Testis (tissue), 3 donors: ENCODE data around the gene POLD2. TPM values are rescaled to one million over a fixed set of nuclear protein-coding genes. Genes with fewer than 3 reads are reported as not detected.

Experiments
- DNase-seq: peaks from one replicate; pipeline ENCODE4 v3.0.0-alpha.2; 2019
- H3K27ac ChIP-seq, 2 donors: fragments of 200-600 bp; sonication (generic); one replicate each; pipeline ENCODE4 v1.5.1; 2019
- H3K27me3 ChIP-seq: fragments of 200-600 bp; sonication (generic); one replicate; pipeline ENCODE4 v1.5.1; 2019
- H3K36me3 ChIP-seq: fragments of 200-600 bp; sonication (generic); one replicate; pipeline ENCODE4 v1.5.1; 2017; ENCODE audit warnings: low read depth; ENCODE audit errors: missing control alignments
- H3K4me1 ChIP-seq: fragments of 200-600 bp; sonication (generic); one replicate; pipeline ENCODE4 v1.5.1; 2019
- H3K4me3 ChIP-seq, 2 donors: fragments of 200-600 bp; sonication (generic); one replicate each; pipeline ENCODE4 v1.5.1; 2017 to 2019
- H3K9me3 ChIP-seq: fragments of 200-600 bp; sonication (generic); one replicate; pipeline ENCODE4 v1.5.1; 2017
- POLR2A ChIP-seq: fragments of 450-650 bp; IDR thresholded peaks from one replicate; pipeline ENCODE4 v1.6.1; 2017; ENCODE audit warnings: antibody characterized with exemption, mild to moderate bottlenecking, moderate library complexity
- WGBS, 2 donors: methylation state at CpG; one replicate each; pipeline ENCODE4 v1.1.5; 2018; 5-methylcytosine and 5-hydroxymethylcytosine counted together
- intact Hi-C: fragments of 100-400 bp; cut with DNase I; formaldehyde crosslinking; loops from one replicate; pipeline ENCODE4 v1.15.1; 2023; ENCODE audit warnings: low total_unique reads
- polyA plus RNA-seq: library from polyadenylated mRNA; stranded (reverse); fragments of 350-450 nt; fragmentation: Illumina TruSeq; extraction: RNeasy Lipid Tissue Mini Kit (QIAGEN cat#74804); gene quantifications from one replicate; pipeline ENCODE4 v1.2.3, GENCODE V29; 2014; ENCODE audit warnings: low read depth, low replicate concordance; ENCODE audit not compliant: insufficient read depth
- total RNA-seq, 2 donors: library from RNA; depleted of rRNA; stranded (reverse); fragments of >200 nt; gene quantifications; one replicate each; pipeline ENCODE4 v1.2.3, GENCODE V29; 2016
- TF ChIP-seq, protein P1 (sequence below), 3 experiments: fragments of 450-650 bp in 2 of 3; fragments of 200-600 bp in 1 of 3; sonication (generic) in 1 of 3; IDR thresholded peaks; one replicate each; pipeline ENCODE4 v1.5.1; 2016 to 2019; ENCODE audit warnings: antibody characterized with exemption in 3 of 3, mild to moderate bottlenecking in 2 of 3, moderate library complexity in 1 of 3

POLD2 gene
- total and polyA plus RNA-seq, 3 donors from 2014 or later, result 59.4 to 117 (median 61.9) TPM

DNA sequence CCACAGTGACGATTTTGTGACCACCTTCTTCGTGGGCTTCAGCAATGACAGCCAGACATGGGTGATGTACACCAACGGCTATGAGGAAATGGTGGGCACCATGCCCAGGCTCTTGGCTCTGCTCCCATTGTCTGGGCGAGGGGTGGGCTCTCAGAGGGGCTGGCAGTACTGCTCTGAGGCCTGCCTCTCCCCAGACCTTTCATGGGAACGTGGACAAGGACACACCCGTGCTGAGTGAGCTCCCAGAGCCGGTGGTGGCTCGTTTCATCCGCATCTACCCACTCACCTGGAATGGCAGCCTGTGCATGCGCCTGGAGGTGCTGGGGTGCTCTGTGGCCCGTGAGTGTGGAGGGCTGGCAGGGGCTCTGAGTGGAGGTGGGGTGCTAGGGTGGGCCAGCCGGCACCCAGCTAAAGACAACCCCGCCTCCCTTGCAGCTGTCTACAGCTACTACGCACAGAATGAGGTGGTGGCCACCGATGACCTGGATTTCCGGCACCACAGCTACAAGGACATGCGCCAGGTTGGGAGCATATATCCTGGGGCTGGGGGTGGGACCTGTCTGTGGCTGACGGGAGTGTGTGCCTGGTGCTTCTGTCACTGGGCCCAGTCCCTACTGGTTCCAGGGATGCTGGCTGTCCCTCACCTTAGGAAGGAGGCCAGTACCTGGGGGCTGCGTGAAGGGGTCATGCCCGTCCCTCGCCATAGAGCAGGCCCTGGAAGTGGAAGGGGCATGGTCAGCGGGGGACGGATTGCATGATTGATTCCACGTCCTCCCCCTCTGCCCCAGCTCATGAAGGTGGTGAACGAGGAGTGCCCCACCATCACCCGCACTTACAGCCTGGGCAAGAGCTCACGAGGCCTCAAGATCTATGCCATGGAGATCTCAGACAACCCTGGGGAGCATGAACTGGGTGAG lies 12.4 kb downstream of the POLD2 start:
- no peak for DNase-seq
- H3K36me3 ChIP-seq, result no peaks in the 10 kb centered on the region
- H3K4me3 ChIP-seq, result no peak overlapping the region
- no peaks in the 10 kb centered on the region for H3K9me3 ChIP-seq
- H3K27ac ChIP-seq, result no peak overlapping the region
- TF ChIP-seq, protein P1, sequence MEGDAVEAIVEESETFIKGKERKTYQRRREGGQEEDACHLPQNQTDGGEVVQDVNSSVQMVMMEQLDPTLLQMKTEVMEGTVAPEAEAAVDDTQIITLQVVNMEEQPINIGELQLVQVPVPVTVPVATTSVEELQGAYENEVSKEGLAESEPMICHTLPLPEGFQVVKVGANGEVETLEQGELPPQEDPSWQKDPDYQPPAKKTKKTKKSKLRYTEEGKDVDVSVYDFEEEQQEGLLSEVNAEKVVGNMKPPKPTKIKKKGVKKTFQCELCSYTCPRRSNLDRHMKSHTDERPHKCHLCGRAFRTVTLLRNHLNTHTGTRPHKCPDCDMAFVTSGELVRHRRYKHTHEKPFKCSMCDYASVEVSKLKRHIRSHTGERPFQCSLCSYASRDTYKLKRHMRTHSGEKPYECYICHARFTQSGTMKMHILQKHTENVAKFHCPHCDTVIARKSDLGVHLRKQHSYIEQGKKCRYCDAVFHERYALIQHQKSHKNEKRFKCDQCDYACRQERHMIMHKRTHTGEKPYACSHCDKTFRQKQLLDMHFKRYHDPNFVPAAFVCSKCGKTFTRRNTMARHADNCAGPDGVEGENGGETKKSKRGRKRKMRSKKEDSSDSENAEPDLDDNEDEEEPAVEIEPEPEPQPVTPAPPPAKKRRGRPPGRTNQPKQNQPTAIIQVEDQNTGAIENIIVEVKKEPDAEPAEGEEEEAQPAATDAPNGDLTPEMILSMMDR (IDR thresholded peaks at IDR 0.05), result no peak
- no peak for TF ChIP-seq POLR2A
- WGBS, 2 donors, result 77 to 84% methylated on average over 10 to 27 of the region's 27 CpGs
- H3K4me1 ChIP-seq, result peaks cover 6% of the 10 kb centered on the region
- intact Hi-C loops, result no loop called here
- H3K27me3 ChIP-seq, result no peaks in the 10 kb centered on the region

DNA sequence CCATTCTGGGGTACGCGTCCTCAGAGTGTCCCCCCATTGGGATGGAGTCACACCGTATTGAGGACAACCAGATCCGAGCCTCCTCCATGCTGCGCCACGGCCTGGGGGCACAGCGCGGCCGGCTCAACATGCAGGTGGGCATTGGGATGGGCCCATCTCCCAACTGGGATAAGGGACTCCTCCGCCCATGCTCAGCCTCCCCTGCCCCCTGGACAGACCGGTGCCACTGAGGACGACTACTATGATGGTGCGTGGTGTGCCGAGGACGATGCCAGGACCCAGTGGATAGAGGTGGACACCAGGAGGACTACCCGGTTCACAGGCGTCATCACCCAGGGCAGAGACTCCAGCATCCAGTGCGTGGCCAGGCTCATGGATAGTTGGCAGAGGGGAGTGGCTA lies 13.4 kb downstream of the POLD2 start:
- Histone ChIP-seq H3K9me3 (no peaks in the 10 kb centered on the region), H3K27me3 (no peaks in the 10 kb centered on the region), H3K4me3 (no peak overlapping the region), H3K36me3 (no peaks in the 10 kb centered on the region), H3K4me1 (peaks cover 6% of the 10 kb centered on the region), H3K27ac (no peak overlapping the region)
- intact Hi-C loops, result no loop called here
- WGBS, 2 donors, result 80 to 92% methylated on average over 1 to 18 of the region's 18 CpGs
- TF ChIP-seq, protein P1 (IDR thresholded peaks at IDR 0.05), result no peak
- TF ChIP-seq POLR2A, result no peak
- DNase-seq, result no peak

DNA sequence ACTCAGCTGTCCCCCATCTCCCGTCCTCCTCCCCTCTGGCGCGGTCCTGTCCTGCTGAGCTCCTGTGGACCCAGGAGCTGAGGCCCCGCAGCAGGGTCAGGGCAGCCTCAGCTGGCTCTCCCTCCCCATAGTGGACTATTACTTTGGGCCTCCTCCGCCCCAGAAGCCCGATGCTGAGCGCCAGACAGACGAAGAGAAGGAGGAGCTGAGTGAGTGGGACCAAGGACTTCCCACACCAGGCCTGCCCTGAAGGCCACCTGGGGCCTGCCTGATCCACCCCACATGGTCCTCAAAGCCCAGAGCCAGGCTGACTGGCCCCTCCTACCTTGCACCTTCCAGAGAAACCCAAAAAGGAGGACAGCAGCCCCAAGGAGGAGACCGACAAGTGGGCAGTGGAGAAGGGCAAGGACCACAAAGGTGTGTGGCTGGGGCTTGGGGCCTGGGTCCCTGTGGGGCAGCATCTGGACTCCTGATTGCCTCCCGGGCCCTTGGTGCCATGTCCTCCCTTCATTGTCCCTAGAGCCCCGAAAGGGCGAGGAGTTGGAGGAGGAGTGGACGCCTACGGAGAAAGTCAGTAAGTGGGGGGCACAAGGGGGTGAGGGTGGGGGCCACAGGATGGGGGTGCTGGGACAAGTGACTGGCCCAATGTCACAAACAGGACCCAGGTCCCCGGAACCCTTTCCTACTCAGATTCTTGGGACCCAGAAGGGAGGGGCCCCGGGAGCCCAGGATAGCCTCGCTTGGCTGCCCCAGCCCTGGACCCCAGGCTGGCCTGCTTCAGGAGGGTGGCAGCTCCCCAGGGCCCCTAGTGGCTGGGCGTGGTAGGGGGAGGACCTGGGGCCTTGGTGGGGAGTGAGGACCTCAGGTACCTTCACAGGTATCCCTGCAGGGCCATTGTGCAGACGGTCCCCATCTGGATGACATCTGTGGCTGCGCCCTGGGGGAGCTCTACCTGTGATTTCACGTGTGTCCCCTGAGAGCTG lies 14.3 kb downstream of the POLD2 start:
- no peak overlapping the region for H3K27ac ChIP-seq
- no peak overlapping the region for H3K4me3 ChIP-seq
- TF ChIP-seq, protein P1 (IDR thresholded peaks at IDR 0.05), result no peak
- TF ChIP-seq POLR2A, result no peak
- no peaks in the 10 kb centered on the region for H3K36me3 ChIP-seq
- no peaks in the 10 kb centered on the region for H3K27me3 ChIP-seq
- H3K4me1 ChIP-seq, result peaks cover 6% of the 10 kb centered on the region
- no peaks in the 10 kb centered on the region for H3K9me3 ChIP-seq
- WGBS, 2 donors, result 69 to 84% methylated on average over 11 to 21 of the region's 21 CpGs
- intact Hi-C loops, result no loop called here
- no peak for DNase-seq

DNA sequence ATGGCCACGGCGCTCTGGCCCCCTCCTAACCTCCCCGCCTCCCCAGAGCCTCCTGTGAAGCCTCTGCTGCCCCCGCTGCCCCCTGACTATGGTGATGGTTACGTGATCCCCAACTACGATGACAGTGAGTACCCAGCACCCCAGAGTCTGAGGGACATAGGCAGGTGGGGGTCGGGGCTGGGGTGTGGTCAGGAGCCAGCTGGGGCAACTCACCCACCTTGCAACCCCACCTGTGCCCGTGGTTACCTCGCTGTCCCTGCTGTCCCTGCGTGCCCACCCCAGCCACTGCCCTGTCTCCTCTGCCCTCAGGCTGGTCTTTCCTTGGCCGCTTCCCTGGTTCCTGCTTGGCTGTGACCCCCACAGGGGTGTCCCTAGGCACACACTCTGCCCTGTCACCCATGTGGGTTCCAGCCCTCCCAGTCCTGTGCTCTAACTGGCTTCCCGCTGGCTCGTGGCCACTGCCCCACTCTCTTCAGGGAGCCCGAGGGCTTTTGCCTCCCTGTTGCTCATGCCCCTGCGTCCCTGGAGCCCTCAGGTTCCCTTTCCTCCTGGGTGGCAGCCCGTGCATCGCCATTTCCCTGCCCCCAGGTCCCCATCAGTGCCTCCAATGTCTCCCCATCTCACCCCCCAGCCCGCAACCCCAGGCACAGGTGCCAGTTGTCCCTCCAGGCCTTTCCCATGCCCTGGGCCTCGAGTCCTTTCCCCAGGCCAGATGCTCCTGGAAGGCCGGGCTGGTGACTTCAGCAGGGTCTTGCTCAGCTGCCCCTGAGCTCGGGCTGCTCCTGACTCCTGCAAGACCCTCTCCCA lies 15.2 kb downstream of the POLD2 start:
- H3K9me3 ChIP-seq, result no peaks in the 10 kb centered on the region
- DNase-seq, result no peak
- 86 to 91% methylated on average over 15 to 21 of the region's 21 CpGs for WGBS, 2 donors
- H3K36me3 ChIP-seq, result no peaks in the 10 kb centered on the region
- H3K4me3 ChIP-seq, result no peak overlapping the region
- intact Hi-C loops, result no loop called here
- TF ChIP-seq, protein P1 (IDR thresholded peaks at IDR 0.05), result no peak
- TF ChIP-seq POLR2A, result no peak
- H3K4me1 ChIP-seq, result peaks cover 6% of the 10 kb centered on the region
- peak overlapping the region in 1 of 2 donors; percentile 94 for H3K27ac ChIP-seq
- H3K27me3 ChIP-seq, result no peaks in the 10 kb centered on the region
